ENCODE results near the gene CHIC2.

- TF ChIP-seq CTCF (IDR thresholded peaks at IDR 0.05; ENCODE audit: control extremely low read depth in 1 of 3, insufficient read depth in 1 of 3, low read depth in 1 of 3, low read length in 3 of 3) (no peak), CHD2 (IDR thresholded peaks at IDR 0.05; ENCODE audit: low read length) (no peak), SP1 (IDR thresholded peaks at IDR 0.05; ENCODE audit: low read depth, low read length) (no peak), SIN3A (conservative IDR thresholded peaks at IDR 0.05 in 1 of 2, IDR thresholded peaks at IDR 0.05 in 1 of 2; ENCODE audit: low read depth in 1 of 2, low read length in 2 of 2) (no peak), EP300 (IDR thresholded peaks at IDR 0.05; ENCODE audit: borderline replicate concordance in 1 of 2, low read depth in 2 of 2, low read length in 2 of 2) (no peak), POLR2AphosphoS5 (IDR thresholded peaks at IDR 0.05; ENCODE audit: low read depth, low read length) (no peak), MAX (IDR thresholded peaks at IDR 0.05) (no peak), RAD21 (IDR thresholded peaks at IDR 0.05 in 1 of 2, conservative IDR thresholded peaks at IDR 0.05 in 1 of 2; ENCODE audit: low read depth in 2 of 2, low read length in 2 of 2) (no peak), ASH2L (IDR thresholded peaks at IDR 0.05; ENCODE audit: low read length) (no peak)
Measured at GRCh38 chr4:54005475-54005874, 58.9 kb downstream of the CHIC2 start.

Data from H1 (cell line).